HG02610 (cell line): ENCODE results near the gene LTBP3.
"Not testable (repeated sequence)": the region's sequence is repeated elsewhere in the genome, so short reads cannot be mapped to it uniquely, and the experiment has no call there.

Experiments
- ATAC-seq: cut with Tn5 transposase; IDR thresholded peaks from one replicate; pipeline ENCODE4 v1.9.1; 2021; ENCODE audit warnings: mild to moderate bottlenecking, moderate library complexity; ENCODE audit not compliant: unreplicated experiment

LTBP3 gene

DNA sequence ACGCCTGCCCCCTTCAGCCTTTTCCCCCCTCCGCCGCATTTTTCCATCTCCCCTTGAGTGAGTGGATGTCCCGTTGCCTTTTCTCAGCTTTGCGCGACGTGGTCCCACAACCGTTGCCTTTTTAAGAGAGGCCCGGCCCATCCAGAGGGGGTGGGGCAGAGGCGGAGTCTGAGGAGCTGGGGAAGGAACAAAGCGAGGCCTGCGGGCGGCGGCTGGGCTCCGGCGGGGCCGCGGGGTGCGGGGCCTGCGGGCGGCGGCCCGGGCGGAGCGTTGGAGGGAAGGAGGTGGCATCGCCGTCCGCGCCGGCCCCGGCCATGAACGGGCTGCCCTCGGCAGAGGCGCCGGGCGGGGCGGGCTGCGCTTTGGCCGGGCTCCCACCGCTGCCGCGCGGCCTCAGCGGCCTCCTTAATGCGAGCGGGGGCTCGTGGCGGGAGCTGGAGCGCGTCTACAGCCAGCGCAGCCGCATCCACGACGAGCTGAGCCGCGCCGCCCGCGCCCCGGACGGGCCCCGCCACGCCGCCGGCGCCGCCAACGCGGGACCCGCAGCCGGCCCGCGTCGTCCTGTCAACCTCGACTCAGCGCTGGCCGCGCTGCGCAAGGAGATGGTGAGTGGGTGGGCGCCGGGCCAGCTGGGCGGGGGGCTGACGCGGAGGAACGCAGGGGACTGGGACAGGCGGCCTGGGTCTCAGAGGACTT lies 14.3 kb upstream of the LTBP3 start, which contains the start of gene FAM89B:
TSS of gene FAM89B (plus strand) at position 183 of the 696 bp plus-strand sequence. CDS start at position 315, 132 bp downstream.
- no peak for ATAC-seq

DNA sequence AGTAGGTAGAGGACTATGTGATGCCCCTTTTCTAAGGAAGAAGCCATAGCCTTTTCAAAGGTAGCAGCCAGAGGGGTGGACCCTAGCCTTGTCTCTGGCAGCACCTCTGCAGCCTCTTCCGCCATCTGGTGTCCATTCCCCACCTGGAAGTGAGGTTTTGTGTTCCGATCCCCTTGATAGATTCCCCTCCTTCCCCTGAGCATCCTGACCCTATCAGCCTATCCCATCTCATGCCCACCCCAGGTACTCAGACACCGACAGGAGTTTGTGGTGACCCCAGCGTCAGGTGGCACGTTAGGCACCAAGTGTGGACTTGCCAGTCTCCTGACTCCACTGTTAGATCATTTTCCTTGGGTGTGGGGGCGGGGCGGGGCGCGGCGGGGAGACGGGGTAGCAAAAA lies 13.8 kb upstream of the LTBP3 start:
- ATAC-seq = no peak

DNA sequence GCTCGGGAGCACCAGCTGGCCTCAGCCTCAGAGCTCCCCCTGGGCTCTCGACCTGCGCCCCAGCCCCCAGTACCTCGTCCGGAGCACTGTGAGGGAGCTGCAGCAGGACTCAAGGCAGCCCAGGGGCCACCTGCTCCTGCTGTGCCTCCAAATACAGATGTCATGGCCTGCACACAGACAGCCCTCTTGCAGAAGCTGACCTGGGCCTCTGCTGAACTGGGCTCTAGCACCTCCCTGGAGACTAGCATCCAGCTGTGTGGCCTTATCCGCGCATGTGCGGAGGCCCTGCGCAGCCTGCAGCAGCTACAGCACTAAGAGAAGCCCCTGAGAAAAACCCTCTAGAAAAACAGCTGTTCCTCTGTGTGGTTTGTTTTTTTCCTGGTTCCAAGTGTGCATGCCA lies 13.3 kb upstream of the LTBP3 start:
- ATAC-seq = no peak

DNA sequence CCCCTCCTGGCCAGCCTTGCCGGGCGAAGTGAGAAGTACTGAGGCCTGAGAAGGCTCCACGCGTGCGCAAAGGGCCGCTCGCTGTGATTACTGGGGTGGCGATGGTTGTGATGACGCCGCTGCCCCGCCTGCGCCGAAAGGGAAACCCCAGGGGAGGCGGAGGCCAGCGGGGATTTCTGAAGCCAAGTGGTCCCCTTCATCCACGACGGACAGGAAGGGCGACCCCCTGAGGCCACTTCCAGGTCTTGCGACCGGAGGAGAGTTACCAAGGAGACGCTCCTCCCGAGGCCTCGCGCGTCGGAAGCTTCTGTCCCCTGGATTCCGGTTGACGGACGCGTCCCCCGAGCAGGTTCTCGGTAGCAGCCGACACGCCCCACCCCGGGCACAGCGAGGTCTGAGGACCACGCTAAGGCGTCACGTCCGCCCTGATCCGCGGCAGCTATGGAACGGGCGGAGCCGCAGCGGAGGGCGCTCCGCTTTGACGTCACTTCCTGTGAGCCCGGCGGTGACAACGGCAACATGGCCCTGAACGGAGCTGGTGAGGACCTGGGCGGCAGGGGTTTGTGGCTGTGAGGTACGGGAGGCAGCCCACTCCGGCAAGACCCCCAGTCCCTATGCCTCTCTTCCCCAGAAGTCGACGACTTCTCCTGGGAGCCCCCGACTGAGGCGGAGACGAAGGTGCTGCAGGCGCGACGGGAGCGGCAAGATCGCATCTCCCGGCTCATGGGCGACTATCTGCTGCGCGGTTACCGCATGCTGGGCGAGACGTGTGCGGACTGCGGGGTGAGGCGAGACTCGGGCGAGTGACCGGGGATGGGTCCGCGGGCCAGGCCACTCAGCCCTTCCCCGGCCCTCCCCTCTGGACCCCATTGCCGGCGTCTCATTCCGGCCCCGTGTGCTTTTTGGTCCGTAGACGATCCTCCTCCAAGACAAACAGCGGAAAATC lies 12.1 kb upstream of the LTBP3 start, which contains the start of gene ZNRD2:
TSS of gene ZNRD2 (plus strand) at position 505 of the 946 bp plus-strand sequence. CDS start at position 520, 15 bp downstream.
- ATAC-seq = peak; percentile 56

DNA sequence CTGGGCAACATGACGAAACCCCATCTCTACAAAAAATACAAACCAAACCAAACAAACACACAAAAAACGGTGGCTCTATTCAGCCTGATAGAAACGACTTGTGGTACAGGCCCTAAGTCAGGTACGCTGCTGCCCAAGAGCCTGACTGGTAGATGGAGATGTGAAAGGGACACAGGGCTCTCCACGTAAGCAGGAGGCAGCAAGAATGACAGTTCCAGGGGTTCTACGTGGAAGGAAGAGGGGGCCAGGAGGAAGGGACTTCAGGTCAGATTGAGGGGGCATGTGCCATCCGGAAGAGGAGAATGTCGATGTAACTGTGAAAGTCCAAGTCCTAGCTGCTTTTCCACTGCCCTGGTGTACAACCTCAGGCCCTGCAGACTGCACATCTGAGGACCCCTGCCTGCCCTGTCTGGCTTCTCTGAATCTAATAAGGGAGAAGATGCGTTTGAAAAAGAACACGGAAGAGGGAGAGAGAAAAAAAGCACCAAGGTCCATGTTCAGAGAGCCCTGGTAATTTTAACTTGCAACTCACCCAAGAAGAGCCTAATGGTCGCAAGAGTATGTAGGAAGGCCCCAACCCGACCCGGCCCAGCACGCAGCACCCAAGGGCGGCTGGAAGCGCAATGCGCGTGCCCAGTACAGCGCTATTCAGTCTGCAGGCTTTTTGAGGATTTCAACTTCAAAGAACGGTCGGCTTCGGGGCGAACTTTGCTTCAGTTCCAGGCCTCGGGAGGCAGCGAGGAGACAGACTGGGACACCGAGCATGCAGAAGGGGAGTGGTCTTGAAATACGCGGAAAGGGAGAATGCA lies 11.2 kb upstream of the LTBP3 start:
- peak; percentile 2 for ATAC-seq

DNA sequence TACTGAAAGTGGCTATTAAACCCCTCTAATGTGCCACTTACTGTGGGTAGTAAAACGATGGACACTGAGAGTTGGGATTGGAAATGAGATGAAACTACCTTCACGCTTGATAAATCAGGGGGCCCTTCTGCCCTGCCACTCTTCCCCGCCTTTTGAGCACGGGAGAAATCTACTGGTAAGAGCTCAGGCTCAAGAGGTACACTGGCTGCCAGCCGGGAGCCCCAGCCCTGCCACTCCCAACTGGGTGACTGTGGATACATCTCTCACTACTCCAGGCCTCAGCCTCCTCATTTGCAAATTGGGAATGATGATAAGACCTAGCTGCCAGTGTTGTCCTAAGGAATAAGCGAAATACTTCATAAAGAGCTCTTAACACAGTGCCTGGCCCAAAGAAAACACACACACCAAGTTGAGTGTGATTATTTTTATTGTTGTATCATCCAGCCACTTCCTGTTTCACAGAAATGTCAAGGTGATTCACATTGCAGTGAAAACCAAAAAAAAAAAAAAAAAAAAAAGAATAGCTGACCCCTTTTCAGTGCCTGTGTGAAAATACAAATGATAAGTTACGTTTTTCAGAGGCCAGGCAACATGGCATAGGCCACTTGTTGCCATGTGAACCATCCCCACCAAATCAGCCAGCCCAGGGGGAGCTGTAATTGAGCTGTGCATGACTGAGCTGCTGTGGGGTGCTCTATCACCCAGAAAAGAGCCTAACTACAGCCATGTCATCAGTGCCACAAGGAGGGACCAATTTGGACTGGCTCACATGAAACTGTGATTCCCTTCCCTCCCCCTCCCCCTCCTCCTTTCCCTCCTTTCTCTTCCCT lies 7.7 kb upstream of the LTBP3 start:
- ATAC-seq = no peak

DNA sequence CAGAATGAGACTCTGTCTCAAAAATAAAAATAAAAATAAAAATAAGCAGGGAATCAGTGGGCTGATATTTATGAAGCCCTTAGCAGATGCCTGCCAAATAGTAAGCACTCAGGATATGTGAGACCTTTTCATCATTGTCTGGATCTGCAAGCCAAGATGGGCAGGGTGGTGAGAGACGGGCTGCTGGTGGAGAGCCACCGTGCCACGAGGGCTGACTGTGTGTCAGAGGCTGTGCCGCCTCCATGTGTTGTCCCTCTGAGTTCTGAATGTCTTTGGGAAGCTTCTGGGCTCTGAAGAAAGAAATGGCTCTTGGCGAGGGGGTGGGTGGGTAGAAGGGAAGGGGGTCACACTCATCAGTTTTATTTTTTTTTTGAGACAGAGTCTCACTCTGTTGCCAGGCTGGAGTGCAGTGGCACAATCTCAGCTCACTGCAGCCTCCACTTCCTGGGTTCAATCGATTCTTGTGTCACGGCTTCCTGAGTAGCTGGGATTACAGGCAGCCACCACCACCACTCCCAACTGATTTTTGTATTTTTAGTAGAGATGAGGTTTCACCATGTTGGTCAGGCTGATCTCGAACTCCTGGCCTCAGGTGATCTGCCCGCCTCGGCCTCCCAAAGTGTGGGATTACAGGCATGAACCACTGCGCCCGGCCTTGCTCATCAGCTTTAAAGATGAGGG lies 6.9 kb upstream of the LTBP3 start:
- ATAC-seq = not testable (repeated sequence)

DNA sequence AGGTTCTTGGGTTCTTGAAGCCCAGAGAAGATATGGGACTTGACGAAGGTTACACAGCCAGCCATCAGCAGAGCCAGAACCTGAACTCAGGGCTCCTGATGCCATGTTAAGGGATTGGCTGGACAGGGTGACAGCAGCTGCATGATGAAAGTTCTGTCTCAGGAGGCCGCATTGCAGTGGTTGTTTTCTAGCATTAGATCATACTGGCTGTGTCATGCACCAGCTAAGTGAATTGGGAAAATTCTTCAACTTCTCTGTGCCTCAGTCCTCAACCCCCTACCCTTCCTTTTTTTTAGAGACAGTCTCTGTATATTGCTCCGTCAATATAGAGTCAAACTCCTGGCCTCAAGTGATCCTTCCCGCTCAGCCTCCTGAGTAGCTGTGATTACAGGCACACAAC lies 5.4 kb upstream of the LTBP3 start:
- ATAC-seq = no peak

DNA sequence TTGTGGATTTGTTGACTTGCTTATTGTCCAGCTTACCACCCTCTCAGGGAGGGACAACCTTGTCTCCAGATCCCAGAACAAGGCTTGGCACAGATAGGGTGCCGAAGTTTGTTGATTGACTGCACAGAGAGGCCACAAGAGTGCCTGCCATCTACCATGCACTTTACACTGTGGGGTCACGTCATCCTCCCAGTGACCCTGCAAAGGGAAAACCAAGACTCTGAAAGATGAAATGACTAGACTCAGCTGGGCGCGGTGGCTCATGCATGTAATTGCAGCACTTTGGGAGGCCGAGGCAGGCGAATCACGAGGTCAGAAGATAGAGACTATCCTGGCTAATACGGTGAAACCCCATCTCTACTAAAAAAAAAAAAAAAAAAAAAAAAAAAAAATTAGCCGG lies 4.6 kb upstream of the LTBP3 start:
- no peak for ATAC-seq

DNA sequence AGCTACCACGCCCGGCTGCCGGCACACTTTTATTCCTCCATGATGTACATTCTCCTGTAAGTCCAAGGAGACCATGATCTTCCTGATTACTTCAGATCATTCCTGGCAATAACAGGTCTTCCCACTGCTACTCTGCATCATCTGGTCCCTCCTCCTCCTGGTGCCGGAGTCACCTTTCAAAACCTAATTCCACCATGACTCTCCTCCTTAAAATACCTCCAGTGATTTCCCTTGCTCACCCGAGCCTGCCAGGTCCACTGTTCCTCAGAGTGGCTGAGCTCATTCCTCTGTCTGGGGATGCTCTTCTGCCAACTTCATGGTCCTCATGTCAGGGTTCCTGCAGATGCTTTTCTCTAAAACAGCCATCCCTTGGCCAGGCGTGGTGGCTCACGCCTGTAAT lies 3.9 kb upstream of the LTBP3 start:
- no peak for ATAC-seq

DNA sequence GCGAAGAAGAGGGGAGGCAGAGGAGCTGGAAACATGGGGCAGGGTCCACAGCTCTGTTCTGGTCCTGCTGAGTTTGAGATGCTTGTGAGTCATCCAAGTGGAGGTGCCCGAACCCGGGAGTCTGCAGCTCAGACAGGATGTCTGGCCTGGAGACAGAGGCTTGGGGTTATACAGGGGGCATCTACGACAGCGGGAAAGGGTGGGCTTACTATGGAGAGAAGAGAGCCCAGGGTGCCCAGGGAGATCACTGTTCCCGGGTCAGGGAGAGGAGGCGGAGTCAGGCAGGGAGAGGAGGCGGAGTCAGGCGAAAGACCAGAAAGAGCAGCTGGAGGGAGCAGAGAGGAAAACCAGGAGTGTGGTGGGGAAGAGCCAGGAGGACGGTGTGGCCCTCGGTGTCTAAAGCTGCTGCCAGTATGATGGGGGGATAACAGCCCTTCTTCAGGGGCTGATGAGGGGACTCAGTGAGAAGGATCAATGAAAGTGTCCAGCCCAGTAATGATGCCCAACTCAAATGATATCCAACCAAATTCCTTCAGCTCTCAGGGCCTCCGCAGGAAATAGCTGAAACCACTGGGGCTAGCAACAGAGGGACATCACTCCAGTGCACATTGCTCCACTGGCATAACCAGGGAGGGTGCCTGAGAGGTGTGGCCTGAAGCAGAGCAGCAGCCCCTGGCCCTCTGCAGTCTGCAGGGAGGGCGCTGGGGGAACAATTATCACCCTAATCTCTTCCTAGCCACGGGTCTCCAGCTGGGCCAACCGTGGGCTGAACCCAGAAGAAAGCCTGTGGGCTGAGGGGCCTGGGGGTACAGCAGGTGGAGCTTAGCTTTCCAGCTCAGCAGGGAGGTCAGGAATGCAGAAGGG lies 2.6 kb upstream of the LTBP3 start:
- no peak for ATAC-seq

DNA sequence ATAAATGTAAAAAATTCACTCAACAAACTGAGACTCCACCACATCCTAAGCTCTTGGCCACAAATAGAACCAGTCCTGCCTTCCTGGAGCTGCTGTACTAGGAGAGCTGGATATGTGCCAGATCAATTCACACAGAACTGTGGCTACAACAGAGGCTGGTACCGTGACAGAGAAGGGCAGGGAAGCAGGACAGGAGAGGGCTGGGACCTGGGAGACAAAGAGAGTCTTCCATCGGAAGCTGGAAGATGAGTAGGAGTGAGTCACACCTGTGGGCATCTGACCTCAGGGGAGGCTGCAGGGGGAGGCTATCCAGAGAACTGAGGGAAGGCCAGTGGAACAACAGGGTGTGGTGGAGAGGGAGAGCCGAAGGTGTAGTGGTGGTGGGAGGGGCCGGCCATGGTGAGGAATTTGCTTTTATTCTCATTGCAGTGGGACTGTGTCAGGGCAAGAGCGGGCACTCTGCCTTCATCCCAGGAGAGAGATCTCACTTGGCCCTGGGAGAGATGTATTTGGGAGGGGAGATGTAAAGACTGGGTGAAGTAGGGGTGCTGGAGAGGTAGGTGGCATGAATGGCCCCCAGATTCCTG lies 1.9 kb upstream of the LTBP3 start:
- ATAC-seq = no peak

DNA sequence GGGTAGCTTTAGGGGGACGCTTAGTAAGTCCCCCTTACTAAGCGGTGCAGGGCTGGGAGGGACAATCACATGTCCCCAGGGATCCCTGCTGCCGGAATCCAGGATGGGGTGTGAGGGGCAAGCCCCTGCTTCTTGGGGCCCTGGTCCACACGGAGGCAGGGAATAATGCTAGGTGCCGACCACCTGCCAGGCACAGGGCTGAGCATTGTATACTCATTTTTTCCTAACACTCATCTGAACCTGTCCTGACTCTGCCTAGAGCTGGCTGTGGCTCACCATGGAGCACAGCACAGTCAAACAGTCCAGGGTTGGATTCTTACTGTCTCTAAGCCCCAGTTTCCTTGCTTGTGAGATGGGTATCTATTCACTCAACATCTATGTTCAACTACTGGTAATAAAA lies 1.4 kb upstream of the LTBP3 start:
- ATAC-seq = no peak

DNA sequence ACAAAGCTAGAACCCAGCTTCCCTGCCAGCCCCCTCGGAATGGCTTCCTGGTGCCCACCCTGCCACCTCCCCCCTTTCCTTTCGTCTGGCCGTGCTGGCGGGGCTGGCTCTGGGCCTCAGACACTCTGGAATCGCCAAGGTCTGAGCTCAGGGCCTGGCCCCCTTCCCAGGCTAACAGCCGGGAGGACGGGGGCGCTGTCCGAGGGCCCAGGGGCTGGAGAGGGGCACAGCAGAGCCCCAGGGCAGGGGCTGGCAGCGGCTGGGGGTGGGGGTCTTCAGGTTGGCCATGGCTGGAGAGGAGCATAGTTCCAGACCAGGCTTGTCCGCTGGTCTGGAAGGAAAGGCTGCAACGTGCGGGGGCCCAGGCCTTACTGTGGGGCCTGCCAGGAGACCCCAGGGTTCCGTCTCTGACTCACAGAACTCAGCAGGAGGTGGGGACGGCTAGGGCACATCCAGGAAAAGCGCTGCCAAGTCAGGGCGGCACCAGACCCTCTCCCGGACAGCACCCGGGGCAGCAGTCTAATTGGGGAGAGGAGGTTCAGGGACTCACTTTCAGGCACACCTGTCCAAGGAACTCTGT lies 861 bp upstream of the LTBP3 start:
- ATAC-seq = no peak

DNA sequence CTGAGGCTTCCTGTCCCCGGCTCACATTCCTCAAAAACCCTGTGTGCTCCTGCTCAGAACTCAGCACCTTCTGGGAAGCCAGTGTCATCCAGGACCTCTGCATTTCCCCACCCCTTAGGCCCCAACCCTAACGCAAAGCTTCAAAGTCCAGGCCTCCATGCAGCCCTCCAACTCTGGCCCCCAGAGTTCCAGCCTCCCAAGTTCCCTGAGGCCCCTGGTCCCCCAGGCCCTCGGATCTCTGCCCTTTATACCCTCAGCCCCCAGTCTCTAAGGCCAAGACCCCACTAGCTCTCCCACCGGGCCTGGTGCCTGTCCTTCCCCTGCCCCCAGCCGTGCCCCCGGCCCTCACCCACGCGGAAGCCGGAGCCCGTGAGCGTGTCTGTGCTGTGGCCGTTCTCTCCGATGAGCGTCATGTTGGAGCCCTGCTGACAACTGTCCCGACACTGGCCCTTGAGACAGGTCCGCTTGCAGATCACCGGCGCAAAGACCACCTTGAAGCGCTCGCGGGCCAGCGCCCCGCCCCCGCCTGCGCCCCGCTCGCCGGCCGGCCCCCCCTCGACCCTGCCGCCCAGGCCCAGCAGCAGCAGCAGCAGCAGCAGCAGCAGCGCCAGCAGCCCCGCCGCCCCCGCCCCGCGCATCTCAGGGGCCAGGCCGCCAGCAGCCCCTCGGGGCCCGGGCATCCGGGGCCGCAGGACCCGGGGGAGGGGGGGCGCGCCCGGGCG lies 718 bp downstream of the LTBP3 start:
- no peak for ATAC-seq

DNA sequence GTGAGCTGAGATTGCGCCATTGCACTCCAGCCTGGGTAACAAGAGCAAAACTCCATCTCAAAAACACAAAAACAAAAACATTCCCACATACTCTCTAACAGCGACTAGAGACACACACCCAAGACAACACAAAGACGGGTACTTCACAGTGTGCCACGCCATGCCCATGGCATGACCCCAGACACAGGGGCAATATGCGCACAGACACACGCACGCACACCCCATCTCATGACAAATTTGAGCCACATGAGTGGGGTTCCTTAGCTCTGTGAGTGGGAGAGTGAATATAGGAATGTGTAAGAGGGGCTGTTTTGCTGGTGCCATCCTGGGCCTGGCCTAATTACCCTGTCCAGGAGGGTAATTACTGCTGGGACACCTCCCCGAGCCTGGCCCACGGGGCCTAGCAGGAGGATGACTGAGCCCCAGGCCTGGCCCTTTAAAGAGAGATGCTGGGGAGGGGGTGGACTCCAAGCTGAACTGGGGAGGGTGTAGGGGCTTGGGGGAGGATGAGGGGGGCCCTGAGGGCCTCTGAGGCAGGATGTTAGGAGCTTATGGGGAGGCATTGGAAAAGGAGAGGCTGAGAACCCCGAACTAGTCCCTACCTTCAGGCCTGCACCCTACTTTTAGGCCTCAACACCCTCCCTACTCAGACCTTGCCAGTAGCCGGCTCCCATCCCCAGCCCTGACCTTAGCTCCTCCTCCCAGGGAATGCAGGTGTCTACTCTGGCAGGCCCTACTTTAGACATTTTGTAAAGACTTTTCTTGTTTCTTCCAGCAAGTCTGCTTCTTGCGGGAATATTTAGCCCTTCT lies 1.5 kb downstream of the LTBP3 start:
- no peak for ATAC-seq
